ENCODE measurements around the gene GPC6.

DNA sequence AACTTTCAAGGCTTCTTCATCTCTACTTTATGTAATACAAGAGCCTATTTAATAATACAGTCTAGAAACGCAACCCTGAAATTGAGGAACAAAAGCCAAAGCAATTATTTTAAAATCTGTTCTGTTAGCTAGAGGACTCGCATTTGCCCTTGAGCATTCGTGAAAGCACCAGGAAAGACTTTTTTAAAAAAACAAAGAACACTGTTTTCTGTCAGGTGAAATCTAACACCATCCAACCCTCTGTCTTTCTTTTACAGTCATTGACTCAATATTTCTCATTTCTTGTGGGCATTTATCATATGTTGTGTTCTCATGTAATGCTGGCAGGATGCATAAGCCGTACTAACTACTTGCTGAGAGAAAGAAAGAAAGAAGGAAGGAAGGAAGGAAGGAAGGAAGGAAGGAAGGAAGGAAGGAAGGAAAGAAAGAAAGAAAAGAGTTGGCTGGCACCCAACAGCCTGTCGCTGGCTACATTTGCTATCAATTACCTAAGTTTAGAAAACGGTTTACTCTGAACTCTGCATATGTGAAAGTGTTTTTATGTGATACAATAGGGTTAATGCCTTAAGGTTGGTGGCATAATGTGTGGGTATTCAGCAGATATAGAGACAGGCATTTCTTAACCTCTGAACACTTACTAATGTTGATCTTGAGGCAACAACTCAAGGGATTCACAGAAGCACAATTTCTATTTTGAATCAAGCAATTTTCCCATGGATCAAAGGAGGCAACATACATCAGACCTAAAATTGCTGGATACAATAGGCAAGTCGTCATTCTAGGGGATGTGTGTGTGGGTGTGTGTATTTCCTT lies 807.4 kb downstream of the GPC6 start:
- TF ChIP-seq MCM2 (IDR thresholded peaks at IDR 0.05; ENCODE audit: low read depth): no peak
- TF ChIP-seq, protein P1, sequence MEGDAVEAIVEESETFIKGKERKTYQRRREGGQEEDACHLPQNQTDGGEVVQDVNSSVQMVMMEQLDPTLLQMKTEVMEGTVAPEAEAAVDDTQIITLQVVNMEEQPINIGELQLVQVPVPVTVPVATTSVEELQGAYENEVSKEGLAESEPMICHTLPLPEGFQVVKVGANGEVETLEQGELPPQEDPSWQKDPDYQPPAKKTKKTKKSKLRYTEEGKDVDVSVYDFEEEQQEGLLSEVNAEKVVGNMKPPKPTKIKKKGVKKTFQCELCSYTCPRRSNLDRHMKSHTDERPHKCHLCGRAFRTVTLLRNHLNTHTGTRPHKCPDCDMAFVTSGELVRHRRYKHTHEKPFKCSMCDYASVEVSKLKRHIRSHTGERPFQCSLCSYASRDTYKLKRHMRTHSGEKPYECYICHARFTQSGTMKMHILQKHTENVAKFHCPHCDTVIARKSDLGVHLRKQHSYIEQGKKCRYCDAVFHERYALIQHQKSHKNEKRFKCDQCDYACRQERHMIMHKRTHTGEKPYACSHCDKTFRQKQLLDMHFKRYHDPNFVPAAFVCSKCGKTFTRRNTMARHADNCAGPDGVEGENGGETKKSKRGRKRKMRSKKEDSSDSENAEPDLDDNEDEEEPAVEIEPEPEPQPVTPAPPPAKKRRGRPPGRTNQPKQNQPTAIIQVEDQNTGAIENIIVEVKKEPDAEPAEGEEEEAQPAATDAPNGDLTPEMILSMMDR (IDR thresholded peaks at IDR 0.05 in 2 of 3, conservative IDR thresholded peaks at IDR 0.05 in 1 of 3; ENCODE audit: insufficient read depth in 2 of 3, low read depth in 1 of 3, low read length in 3 of 3): no peak
- no peak for TF ChIP-seq TAF1 (IDR thresholded peaks at IDR 0.05; ENCODE audit: control insufficient read depth, extremely low read depth, insufficient read depth, low read length, severe bottlenecking)
- no peak for TF ChIP-seq BHLHE40 (IDR thresholded peaks at IDR 0.05; ENCODE audit: low read length)
- TF ChIP-seq, protein P2, sequence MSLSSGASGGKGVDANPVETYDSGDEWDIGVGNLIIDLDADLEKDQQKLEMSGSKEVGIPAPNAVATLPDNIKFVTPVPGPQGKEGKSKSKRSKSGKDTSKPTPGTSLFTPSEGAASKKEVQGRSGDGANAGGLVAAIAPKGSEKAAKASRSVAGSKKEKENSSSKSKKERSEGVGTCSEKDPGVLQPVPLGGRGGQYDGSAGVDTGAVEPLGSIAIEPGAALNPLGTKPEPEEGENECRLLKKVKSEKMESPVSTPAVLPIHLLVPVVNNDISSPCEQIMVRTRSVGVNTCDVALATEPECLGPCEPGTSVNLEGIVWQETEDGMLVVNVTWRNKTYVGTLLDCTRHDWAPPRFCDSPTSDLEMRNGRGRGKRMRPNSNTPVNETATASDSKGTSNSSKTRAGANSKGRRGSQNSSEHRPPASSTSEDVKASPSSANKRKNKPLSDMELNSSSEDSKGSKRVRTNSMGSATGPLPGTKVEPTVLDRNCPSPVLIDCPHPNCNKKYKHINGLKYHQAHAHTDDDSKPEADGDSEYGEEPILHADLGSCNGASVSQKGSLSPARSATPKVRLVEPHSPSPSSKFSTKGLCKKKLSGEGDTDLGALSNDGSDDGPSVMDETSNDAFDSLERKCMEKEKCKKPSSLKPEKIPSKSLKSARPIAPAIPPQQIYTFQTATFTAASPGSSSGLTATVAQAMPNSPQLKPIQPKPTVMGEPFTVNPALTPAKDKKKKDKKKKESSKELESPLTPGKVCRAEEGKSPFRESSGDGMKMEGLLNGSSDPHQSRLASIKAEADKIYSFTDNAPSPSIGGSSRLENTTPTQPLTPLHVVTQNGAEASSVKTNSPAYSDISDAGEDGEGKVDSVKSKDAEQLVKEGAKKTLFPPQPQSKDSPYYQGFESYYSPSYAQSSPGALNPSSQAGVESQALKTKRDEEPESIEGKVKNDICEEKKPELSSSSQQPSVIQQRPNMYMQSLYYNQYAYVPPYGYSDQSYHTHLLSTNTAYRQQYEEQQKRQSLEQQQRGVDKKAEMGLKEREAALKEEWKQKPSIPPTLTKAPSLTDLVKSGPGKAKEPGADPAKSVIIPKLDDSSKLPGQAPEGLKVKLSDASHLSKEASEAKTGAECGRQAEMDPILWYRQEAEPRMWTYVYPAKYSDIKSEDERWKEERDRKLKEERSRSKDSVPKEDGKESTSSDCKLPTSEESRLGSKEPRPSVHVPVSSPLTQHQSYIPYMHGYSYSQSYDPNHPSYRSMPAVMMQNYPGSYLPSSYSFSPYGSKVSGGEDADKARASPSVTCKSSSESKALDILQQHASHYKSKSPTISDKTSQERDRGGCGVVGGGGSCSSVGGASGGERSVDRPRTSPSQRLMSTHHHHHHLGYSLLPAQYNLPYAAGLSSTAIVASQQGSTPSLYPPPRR (CRISPR knock-in tag; IDR thresholded peaks at IDR 0.05; ENCODE audit: borderline replicate concordance): no peak
- TF ChIP-seq ZNF311 (CRISPR knock-in tag; IDR thresholded peaks at IDR 0.05): no peak
- no peak for TF ChIP-seq CEBPB (tag; IDR thresholded peaks at IDR 0.05)
- TF ChIP-seq RCOR1 (IDR thresholded peaks at IDR 0.05; ENCODE audit: borderline replicate concordance in 1 of 2, low read depth in 2 of 2, low read length in 2 of 2): no peak
- no peak for TF ChIP-seq RAD51 (IDR thresholded peaks at IDR 0.05; ENCODE audit: borderline replicate concordance, low read depth)
- no peak for TF ChIP-seq NBN (IDR thresholded peaks at IDR 0.05; ENCODE audit: low read depth)
- no peak for TF ChIP-seq ARHGAP35 (IDR thresholded peaks at IDR 0.05; ENCODE audit: partially characterized antibody)
- TF ChIP-seq, protein P3, sequence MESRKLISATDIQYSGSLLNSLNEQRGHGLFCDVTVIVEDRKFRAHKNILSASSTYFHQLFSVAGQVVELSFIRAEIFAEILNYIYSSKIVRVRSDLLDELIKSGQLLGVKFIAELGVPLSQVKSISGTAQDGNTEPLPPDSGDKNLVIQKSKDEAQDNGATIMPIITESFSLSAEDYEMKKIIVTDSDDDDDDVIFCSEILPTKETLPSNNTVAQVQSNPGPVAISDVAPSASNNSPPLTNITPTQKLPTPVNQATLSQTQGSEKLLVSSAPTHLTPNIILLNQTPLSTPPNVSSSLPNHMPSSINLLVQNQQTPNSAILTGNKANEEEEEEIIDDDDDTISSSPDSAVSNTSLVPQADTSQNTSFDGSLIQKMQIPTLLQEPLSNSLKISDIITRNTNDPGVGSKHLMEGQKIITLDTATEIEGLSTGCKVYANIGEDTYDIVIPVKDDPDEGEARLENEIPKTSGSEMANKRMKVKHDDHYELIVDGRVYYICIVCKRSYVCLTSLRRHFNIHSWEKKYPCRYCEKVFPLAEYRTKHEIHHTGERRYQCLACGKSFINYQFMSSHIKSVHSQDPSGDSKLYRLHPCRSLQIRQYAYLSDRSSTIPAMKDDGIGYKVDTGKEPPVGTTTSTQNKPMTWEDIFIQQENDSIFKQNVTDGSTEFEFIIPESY (CRISPR knock-in tag; IDR thresholded peaks at IDR 0.05): no peak
- TF ChIP-seq, protein P4, sequence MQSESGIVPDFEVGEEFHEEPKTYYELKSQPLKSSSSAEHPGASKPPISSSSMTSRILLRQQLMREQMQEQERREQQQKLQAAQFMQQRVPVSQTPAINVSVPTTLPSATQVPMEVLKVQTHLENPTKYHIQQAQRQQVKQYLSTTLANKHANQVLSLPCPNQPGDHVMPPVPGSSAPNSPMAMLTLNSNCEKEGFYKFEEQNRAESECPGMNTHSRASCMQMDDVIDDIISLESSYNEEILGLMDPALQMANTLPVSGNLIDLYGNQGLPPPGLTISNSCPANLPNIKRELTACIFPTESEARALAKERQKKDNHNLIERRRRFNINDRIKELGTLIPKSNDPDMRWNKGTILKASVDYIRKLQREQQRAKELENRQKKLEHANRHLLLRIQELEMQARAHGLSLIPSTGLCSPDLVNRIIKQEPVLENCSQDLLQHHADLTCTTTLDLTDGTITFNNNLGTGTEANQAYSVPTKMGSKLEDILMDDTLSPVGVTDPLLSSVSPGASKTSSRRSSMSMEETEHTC (IDR thresholded peaks at IDR 0.05): no peak
